Measurements from ENCODE around the gene SYTL2.

- TF ChIP-seq POLR2AphosphoS5 (IDR thresholded peaks at IDR 0.05; ENCODE audit: low read depth, low read length) (no peak), CTCF (IDR thresholded peaks at IDR 0.05) (no peak)
Measured at GRCh38 chr11:85810521-85810870, 445 bp downstream of the SYTL2 start.

Measured in Panc1 (cell line).